Endothelial cell of umbilical vein (primary cell): Measurements from ENCODE around the gene STK17A. TPM values are rescaled to one million over a fixed set of nuclear protein-coding genes. Genes with fewer than 3 reads are reported as not detected.

Experiments used
- BruUV-seq: library from RNA; stranded (reverse); fragments of 400-500 nt; replicated peaks from 2 replicates; lab custom pipeline; 2021; lab: Mats Ljungman, UMichigan
- CTCF ChIA-PET: fragments of 300-600, 350-600 bp; sonication (Branson Sonifier 250); formaldehyde crosslinking; loops from one replicate; lab custom pipeline; 2021; ENCODE audit warnings: antibody characterized with exemption, inconsistent platforms; lab: Charles Lee
- POLR2A ChIA-PET: fragments of 300-600, 350-600 bp; sonication (Branson Sonifier 250); formaldehyde crosslinking; loops from one replicate; lab custom pipeline; 2021; ENCODE audit warnings: antibody characterized with exemption, inconsistent platforms; lab: Charles Lee
- DNase-seq: peaks from one replicate; pipeline ENCODE4 v3.0.0-alpha.2; 2011; ENCODE audit warnings: low read depth, low spot score
- FAIRE-seq: peaks from 2 replicates; lab custom pipeline; 2011; peaks lifted over from hg19 to GRCh38; lab: Jason Lieb, UNC
- H2AFZ ChIP-seq: 2 replicates; pipeline ENCODE4 v1.6.0; 2012; ENCODE audit warnings: low read depth, low read length, control low read depth, inconsistent platforms
- H3K27ac ChIP-seq: 2 replicates; pipeline ENCODE4 v1.5.1; 2011; ENCODE audit warnings: low read depth, mild to moderate bottlenecking, control low read depth, low read length, moderate library complexity; ENCODE audit not compliant: insufficient read depth
- H3K27me3 ChIP-seq, 2 experiments: 2 replicates each; pipeline versions ENCODE4 v1.6.0 to v1.6.1; 2011; ENCODE audit warnings: low read length in 2 of 2, mixed read lengths in 1 of 2; ENCODE audit not compliant: control insufficient read depth in 2 of 2, insufficient read depth in 2 of 2
- H3K36me3 ChIP-seq, 2 experiments: 2 replicates in 1 of 2; 3 replicates in 1 of 2; pipeline ENCODE4 v1.5.1; 2011; ENCODE audit warnings: low read length in 2 of 2, mild to moderate bottlenecking in 1 of 2, moderate library complexity in 1 of 2; ENCODE audit not compliant: control insufficient read depth in 2 of 2, insufficient read depth in 2 of 2; ENCODE audit errors: extremely low read depth in 1 of 2
- H3K4me1 ChIP-seq: 3 replicates; pipeline ENCODE4 v1.5.1; 2011; ENCODE audit warnings: mild to moderate bottlenecking, low read length; ENCODE audit not compliant: control insufficient read depth, insufficient read depth; ENCODE audit errors: extremely low read depth
- H3K4me2 ChIP-seq: 2 replicates; pipeline ENCODE4 v1.6.1; 2011; ENCODE audit warnings: low read length, control low read depth, mixed read lengths; ENCODE audit not compliant: insufficient read depth
- H3K4me3 ChIP-seq, 3 experiments: fragments of 200-600 bp in 1 of 3; sonication (generic), shearing (Covaris generic) in 1 of 3; replicated peaks in 1 of 3; 2 replicates each; pipeline ENCODE4 v1.5.1; 2011 to 2016; ENCODE audit warnings: control low read depth in 3 of 3, low read length in 3 of 3, mild to moderate bottlenecking in 2 of 3, inconsistent platforms in 1 of 3, low read depth in 1 of 3, moderate library complexity in 1 of 3; ENCODE audit not compliant: insufficient read depth in 1 of 3
- H3K79me2 ChIP-seq: 2 replicates; pipeline ENCODE4 v1.6.0; 2012; ENCODE audit warnings: low read length, inconsistent platforms; ENCODE audit not compliant: control insufficient read depth, insufficient read depth
- H3K9ac ChIP-seq: replicated peaks from 2 replicates; pipeline ENCODE3; 2011; ENCODE audit warnings: low read length, control low read depth; ENCODE audit not compliant: insufficient read depth; ENCODE audit errors: extremely low read depth
- H3K9me1 ChIP-seq: replicated peaks from 3 replicates; pipeline ENCODE4 v1.6.0; 2011; ENCODE audit warnings: mild to moderate bottlenecking, low read length; ENCODE audit not compliant: control insufficient read depth, insufficient read depth; ENCODE audit errors: extremely low read depth
- H3K9me3 ChIP-seq: replicated peaks from 2 replicates; pipeline ENCODE4 v1.5.1; 2012; ENCODE audit warnings: low read length, inconsistent platforms; ENCODE audit not compliant: control insufficient read depth, insufficient read depth
- H4K20me1 ChIP-seq: replicated peaks from 2 replicates; pipeline ENCODE3; 2011; ENCODE audit warnings: mild to moderate bottlenecking, low read length; ENCODE audit not compliant: control insufficient read depth, insufficient read depth; ENCODE audit errors: extremely low read depth
- EZH2 ChIP-seq: IDR thresholded peaks from 2 replicates; pipeline ENCODE4 v1.6.1; 2012; ENCODE audit warnings: borderline replicate concordance, low read depth, mild to moderate bottlenecking, moderate library complexity, low read length, inconsistent platforms; ENCODE audit not compliant: severe bottlenecking
- FOS ChIP-seq: IDR thresholded peaks from 2 replicates; pipeline ENCODE4 v1.6.1; 2011; ENCODE audit warnings: mild to moderate bottlenecking, low read length, moderate library complexity, borderline replicate concordance; ENCODE audit not compliant: insufficient read depth
- GATA2 ChIP-seq: IDR thresholded peaks from 2 replicates; pipeline ENCODE4 v1.7.0; 2011; ENCODE audit warnings: low read depth, mild to moderate bottlenecking, moderate library complexity, mixed read lengths, low read length; ENCODE audit not compliant: insufficient read length, insufficient read depth
- JUN ChIP-seq: IDR thresholded peaks from 2 replicates; pipeline ENCODE4 v1.6.1; 2011; ENCODE audit warnings: borderline replicate concordance, low read depth; ENCODE audit not compliant: insufficient read length, insufficient read depth
- MYC ChIP-seq: IDR thresholded peaks from one replicate; pipeline ENCODE4 v1.6.1; 2011; ENCODE audit warnings: mild to moderate bottlenecking, low read depth, low read length
- POLR2A ChIP-seq: IDR thresholded peaks from 2 replicates; pipeline ENCODE4 v1.6.1; 2012; ENCODE audit warnings: low read depth, mild to moderate bottlenecking, control low read depth, low read length
- POLR2AphosphoS5 ChIP-seq: IDR thresholded peaks from 2 replicates; pipeline ENCODE4 v1.6.1; 2012; ENCODE audit warnings: low read depth, mild to moderate bottlenecking, control low read depth, low read length, moderate library complexity; ENCODE audit not compliant: insufficient read depth
- dilution Hi-C: fragments of 300-500 bp; cut with MboI; formaldehyde crosslinking; loops from one replicate; pipeline ENCODE4 v1.15.0; 2019; ENCODE audit warnings: low sequenced_read_pairs; ENCODE audit not compliant: extremely low pct_ligation_motif_present
- intact Hi-C: fragments of 100-400 bp; cut with micrococcal nuclease; formaldehyde crosslinking; loops from one replicate; pipeline ENCODE4 v1.10.0; 2022
- polyA plus RNA-seq, 4 experiments: library from polyadenylated mRNA; depleted of rRNA in 3 of 4; stranded (reverse) in 3 of 4; unstranded in 1 of 4; fragments of >200 nt; gene quantifications; 2 replicates each; pipeline versions ENCODE4 v1.2.1 to v1.2.3, GENCODE V29; 2011 to 2012; ENCODE audit warnings: missing spikeins in 1 of 4
- total RNA-seq: library from RNA; stranded (reverse); gene quantifications from 2 replicates; pipeline ENCODE4 v1.2.3, GENCODE V29; 2021
- TF ChIP-seq, protein P1 (sequence below), 2 donors: IDR thresholded peaks; 1 replicate in 1 of 2; 2 replicates in 1 of 2; pipeline ENCODE4 v1.5.1; 2011; ENCODE audit warnings: low read length in 2 of 2, mild to moderate bottlenecking in 2 of 2, moderate library complexity in 2 of 2, control low read depth in 1 of 2, inconsistent platforms in 1 of 2, low read depth in 1 of 2; ENCODE audit not compliant: insufficient read depth in 1 of 2; ENCODE audit errors: extremely low read depth in 1 of 2
- TF ChIP-seq, protein P2 (sequence below): IDR thresholded peaks from 2 replicates; pipeline ENCODE4 v1.6.1; 2011; ENCODE audit not compliant: insufficient read depth, insufficient read length

STK17A gene
- total and polyA plus RNA-seq, 2 donors (not counting 3 experiments of a cell fraction or from before 2014, with no cell fraction given) = 11.7 to 58.8 TPM

DNA sequence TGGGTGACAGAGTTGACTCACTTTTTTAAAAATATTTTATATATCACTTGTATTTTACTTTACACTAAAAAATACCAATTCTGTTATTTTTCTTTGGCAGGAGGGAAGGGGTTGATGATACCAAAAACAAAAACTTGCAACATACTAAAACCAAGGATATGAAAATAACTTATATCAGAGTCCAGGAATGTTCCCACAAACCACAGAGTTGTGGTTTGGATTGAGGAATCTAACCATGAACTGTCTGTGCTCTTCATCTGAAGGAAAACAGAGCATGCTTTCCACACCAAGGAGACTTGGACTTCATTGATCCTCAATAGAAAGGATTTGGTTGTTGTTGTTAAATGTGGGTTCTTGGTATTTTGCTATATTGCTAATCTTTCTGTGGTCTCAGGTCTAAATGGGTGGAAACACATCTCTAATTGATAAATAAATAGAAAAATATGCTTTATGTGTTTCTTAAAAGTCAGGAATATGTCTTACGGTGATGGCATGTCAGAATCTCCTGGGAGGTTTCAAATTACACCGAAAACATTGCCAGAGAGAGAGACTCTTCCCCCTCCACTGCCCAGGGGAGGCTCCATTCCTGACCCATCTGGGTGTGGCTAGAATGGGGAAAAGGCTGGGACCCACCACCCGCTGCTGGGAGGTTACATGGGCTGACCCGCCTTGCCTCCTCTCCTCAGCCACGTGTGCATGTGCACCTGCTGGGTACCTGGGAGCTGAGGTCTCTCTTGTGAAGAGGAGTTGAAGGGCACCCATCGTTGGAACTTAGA, 46.9 kb upstream of the STK17A start:
- intact Hi-C loops (no loop called here), dilution Hi-C loops (no loop called here)
- no peak overlapping the region for H3K27ac ChIP-seq
- ChIA-PET CTCF (no interaction called here), POLR2A (no interaction called here)
- DNase-seq (no peak), FAIRE-seq (no peak)
- no TSS peak for BruUV-seq
- no peaks in the 10 kb centered on the region for H3K9me1 ChIP-seq
- no peak overlapping the region for H3K4me2 ChIP-seq
- H3K36me3 ChIP-seq = no peaks in the 10 kb centered on the region
- no peak overlapping the region for H2AFZ ChIP-seq
- no peaks in the 10 kb centered on the region for H4K20me1 ChIP-seq
- H3K9me3 ChIP-seq = no peaks in the 10 kb centered on the region
- H3K9ac ChIP-seq = no peak overlapping the region
- TF ChIP-seq, protein P1, sequence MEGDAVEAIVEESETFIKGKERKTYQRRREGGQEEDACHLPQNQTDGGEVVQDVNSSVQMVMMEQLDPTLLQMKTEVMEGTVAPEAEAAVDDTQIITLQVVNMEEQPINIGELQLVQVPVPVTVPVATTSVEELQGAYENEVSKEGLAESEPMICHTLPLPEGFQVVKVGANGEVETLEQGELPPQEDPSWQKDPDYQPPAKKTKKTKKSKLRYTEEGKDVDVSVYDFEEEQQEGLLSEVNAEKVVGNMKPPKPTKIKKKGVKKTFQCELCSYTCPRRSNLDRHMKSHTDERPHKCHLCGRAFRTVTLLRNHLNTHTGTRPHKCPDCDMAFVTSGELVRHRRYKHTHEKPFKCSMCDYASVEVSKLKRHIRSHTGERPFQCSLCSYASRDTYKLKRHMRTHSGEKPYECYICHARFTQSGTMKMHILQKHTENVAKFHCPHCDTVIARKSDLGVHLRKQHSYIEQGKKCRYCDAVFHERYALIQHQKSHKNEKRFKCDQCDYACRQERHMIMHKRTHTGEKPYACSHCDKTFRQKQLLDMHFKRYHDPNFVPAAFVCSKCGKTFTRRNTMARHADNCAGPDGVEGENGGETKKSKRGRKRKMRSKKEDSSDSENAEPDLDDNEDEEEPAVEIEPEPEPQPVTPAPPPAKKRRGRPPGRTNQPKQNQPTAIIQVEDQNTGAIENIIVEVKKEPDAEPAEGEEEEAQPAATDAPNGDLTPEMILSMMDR (IDR thresholded peaks at IDR 0.05; ENCODE audit: extremely low read depth in 1 of 2, insufficient read depth in 1 of 2, low read depth in 1 of 2, low read length in 2 of 2) = no peak
- TF ChIP-seq POLR2AphosphoS5 (no peak), JUN (no peak), FOS (no peak)
- no peak overlapping the region for H3K4me3 ChIP-seq
- H3K79me2 ChIP-seq = no peaks in the 10 kb centered on the region
- peaks cover 3 to 18% of the 10 kb centered on the region in 2 experiments for H3K27me3 ChIP-seq
- H3K4me1 ChIP-seq = no peaks in the 10 kb centered on the region

DNA sequence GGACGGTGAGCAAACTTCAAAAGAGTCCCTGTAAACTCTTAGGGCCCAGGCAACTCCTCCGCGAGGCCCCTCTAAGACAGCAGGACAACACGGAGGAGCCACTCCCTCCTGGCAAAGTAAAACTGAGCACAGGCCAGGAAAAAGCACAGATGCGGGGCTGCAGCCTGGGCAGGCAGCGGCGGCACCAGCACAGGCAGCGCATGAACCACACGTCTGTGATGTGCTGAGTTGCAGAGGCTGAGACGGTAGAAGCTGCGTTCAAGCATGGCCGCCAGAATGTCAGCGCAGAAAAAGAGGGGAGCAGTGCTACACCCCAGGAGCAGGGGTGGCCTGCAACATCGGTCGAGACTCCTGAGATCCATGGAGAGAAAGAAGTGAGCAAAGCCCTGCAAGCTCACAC, 46.1 kb upstream of the STK17A start:
- no TSS peak for BruUV-seq
- Histone ChIP-seq H2AFZ (no peak overlapping the region), H3K9me3 (no peaks in the 10 kb centered on the region), H3K4me3 (no peak overlapping the region), H3K27ac (no peak overlapping the region), H3K4me2 (no peak overlapping the region), H3K9me1 (no peaks in the 10 kb centered on the region), H3K4me1 (no peaks in the 10 kb centered on the region), H3K79me2 (no peaks in the 10 kb centered on the region), H3K36me3 (no peaks in the 10 kb centered on the region), H3K9ac (no peak overlapping the region), H3K27me3 (peaks cover 2 to 14% of the 10 kb centered on the region in 2 experiments), H4K20me1 (no peaks in the 10 kb centered on the region)
- POLR2A ChIA-PET = no interaction called here
- FAIRE-seq (no peak), DNase-seq (no peak)
- CTCF ChIA-PET = interaction anchor here (1.1 to 1.5 kb wide), 2 partner anchors 8 to 10 kb away, joined by 3 to 4 read pairs; no protein-coding TSS in a partner anchor
- intact Hi-C loops = no loop called here
- TF ChIP-seq POLR2A = no peak
- TF ChIP-seq MYC = no peak
- TF ChIP-seq, protein P2, sequence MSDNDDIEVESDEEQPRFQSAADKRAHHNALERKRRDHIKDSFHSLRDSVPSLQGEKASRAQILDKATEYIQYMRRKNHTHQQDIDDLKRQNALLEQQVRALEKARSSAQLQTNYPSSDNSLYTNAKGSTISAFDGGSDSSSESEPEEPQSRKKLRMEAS = no peak
- TF ChIP-seq, protein P1 (IDR thresholded peaks at IDR 0.05; ENCODE audit: extremely low read depth in 1 of 2, insufficient read depth in 1 of 2, low read depth in 1 of 2, low read length in 2 of 2) = no peak
- no peak for TF ChIP-seq POLR2AphosphoS5
- no peak for TF ChIP-seq JUN
- no peak for TF ChIP-seq EZH2
- TF ChIP-seq FOS = no peak
- no peak for TF ChIP-seq GATA2
- dilution Hi-C loops = no loop called here
